Loucy (cell line): ENCODE results near the gene RGMB.

Experiments
- CTCF ChIP-seq: fragments of 200-600 bp; sonication (generic); conservative IDR thresholded peaks from 2 replicates; pipeline ENCODE4 v1.5.1; 2014; ENCODE audit warnings: mild to moderate bottlenecking, antibody characterized with exemption, low read length
- EZH2phosphoT487 ChIP-seq: fragments of 200-600 bp; IDR thresholded peaks from 2 replicates; pipeline ENCODE4 v1.6.1; 2018; ENCODE audit warnings: antibody characterized with exemption, mild to moderate bottlenecking, moderate library complexity, borderline replicate concordance

- TF ChIP-seq CTCF (no peak), EZH2phosphoT487 (no peak)
Measured at GRCh38 chr5:98757978-98758377, 15.5 kb upstream of the RGMB start.
